Mucosa of descending colon (tissue), 3 donors: ENCODE results near the gene PLIN4. TPM values are rescaled to one million over a fixed set of nuclear protein-coding genes. Genes with fewer than 3 reads are reported as not detected.

Experiments used
- ATAC-seq: fragments of 200-7000 bp; cut with Tn5 transposase; one replicate; pipeline ENCODE4 v1.9.1; 2020; ENCODE audit warnings: mild to moderate bottlenecking, moderate library complexity
- DNase-seq, 3 donors: peaks; one replicate each; pipeline ENCODE4 v3.0.0-alpha.2; 2020
- H3K36me3 ChIP-seq: fragments of 200-600 bp; one replicate; pipeline ENCODE4 v1.8.0; 2021; ENCODE audit warnings: low read depth, mild to moderate bottlenecking
- H3K4me1 ChIP-seq: fragments of 200-600 bp; one replicate; pipeline ENCODE4 v1.8.0; 2021; ENCODE audit warnings: low read depth, mild to moderate bottlenecking
- H3K4me3 ChIP-seq: fragments of 200-600 bp; one replicate; pipeline ENCODE4 v1.8.0; 2021; ENCODE audit warnings: mild to moderate bottlenecking
- H3K9me3 ChIP-seq: fragments of 200-600 bp; one replicate; pipeline ENCODE4 v1.8.0; 2021; ENCODE audit warnings: mild to moderate bottlenecking
- intact Hi-C, 2 donors: fragments of 100-400 bp; cut with DNase I in 1 of 2; cut with micrococcal nuclease in 1 of 2; formaldehyde crosslinking; loops; one replicate each; pipeline versions ENCODE4 v1.11.0 to v1.11.1; 2022; cut with DNase I, micrococcal nuclease
- total RNA-seq, 3 donors: library from RNA; stranded (reverse); fragmentation: NEBNext Ultra II Directional in 2 of 3; extraction: Animal tissue kit (Norgen Biotek cat#: 25700) in 2 of 3; gene quantifications; one replicate each; pipeline versions ENCODE4 v1.2.1 to v1.2.4, GENCODE V29; 2021 to 2023
- TF ChIP-seq, protein P1 (sequence below): fragments of 200-600 bp; IDR thresholded peaks from one replicate; pipeline ENCODE4 v1.8.0; 2022; ENCODE audit warnings: antibody characterized with exemption, mild to moderate bottlenecking
- donor health status: DM: no; HTN: no; CAD: no; lungs with moderate emphysema.
- donor health status: DM: no; HTN: no; CAD: no.
- donor health status: DM: no; HTN: yes; CAD: no.

Gene PLIN4
- total RNA-seq, 3 donors from 2014 or later: 2.8 to 90.0 (median 3.4) TPM

DNA sequence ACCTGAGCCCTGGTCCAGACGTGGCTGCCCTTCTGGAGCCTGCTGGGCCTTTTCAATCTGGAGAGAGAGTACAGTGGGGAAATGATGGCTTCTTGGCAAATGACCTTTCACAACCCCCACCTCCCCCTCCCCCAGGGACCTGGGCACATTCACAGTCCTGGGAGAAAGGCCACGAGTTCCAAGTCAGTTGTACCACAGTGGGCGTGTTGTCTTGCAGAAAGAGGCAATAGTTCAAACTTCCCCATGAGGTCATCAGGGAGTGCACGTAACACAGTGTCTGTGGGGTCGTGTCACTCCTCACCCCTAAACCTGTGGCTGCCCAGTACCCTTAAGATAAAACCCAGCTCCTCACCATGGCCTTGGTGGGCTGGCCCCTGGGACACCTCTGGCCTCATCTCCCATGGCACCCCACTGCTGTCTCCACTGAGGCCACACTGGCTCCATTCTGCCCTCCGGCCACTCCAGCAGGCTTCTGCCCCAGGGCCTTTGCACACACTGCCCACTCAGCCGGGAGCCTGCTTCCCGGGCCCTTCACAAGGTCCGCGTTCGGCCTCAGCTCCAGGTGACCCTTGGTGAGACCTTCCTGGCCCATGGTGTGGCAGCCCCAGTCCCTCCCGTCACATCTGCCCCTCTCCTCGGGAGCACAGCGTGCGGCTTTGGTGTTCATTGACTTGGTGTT is 13.3 kb downstream of the PLIN4 start:
- ATAC-seq (no peak), DNase-seq (no peak)
- TF ChIP-seq, protein P1, sequence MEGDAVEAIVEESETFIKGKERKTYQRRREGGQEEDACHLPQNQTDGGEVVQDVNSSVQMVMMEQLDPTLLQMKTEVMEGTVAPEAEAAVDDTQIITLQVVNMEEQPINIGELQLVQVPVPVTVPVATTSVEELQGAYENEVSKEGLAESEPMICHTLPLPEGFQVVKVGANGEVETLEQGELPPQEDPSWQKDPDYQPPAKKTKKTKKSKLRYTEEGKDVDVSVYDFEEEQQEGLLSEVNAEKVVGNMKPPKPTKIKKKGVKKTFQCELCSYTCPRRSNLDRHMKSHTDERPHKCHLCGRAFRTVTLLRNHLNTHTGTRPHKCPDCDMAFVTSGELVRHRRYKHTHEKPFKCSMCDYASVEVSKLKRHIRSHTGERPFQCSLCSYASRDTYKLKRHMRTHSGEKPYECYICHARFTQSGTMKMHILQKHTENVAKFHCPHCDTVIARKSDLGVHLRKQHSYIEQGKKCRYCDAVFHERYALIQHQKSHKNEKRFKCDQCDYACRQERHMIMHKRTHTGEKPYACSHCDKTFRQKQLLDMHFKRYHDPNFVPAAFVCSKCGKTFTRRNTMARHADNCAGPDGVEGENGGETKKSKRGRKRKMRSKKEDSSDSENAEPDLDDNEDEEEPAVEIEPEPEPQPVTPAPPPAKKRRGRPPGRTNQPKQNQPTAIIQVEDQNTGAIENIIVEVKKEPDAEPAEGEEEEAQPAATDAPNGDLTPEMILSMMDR: no peak
- Histone ChIP-seq H3K9me3 (no peaks in the 10 kb centered on the region), H3K36me3 (no peaks in the 10 kb centered on the region), H3K4me1 (no peaks in the 10 kb centered on the region), H3K4me3 (no peak overlapping the region)
- intact Hi-C loops: no loop called here

- intact Hi-C loops: no loop called here
- H3K4me1 ChIP-seq: no peaks in the 10 kb centered on the region
- ATAC-seq (no peak), DNase-seq (no peak)
- TF ChIP-seq, protein P1: no peak
- no peak overlapping the region for H3K4me3 ChIP-seq
- H3K9me3 ChIP-seq: no peaks in the 10 kb centered on the region
- H3K36me3 ChIP-seq: no peaks in the 10 kb centered on the region
Measured at GRCh38 chr19:4504297-4504701, 14.0 kb downstream of the PLIN4 start.

DNA sequence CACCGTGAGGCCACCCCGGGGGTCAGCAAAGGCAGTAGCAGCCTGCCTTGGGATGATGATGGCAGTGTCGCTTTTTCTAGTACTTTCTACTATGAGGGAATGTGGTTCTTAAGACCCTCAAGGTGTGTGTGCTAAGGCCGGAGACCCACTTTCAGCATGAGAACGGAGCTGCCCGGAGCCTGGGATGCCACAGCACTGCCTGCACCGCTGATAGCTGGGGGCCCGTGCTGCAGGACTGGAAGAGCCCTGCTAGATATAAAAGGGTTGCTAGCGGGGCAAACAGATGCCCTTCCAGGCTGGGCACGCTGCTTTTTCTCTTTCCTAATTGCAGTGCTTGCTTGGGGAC is 14.5 kb downstream of the PLIN4 start:
- Histone ChIP-seq H3K9me3 (no peaks in the 10 kb centered on the region), H3K36me3 (no peaks in the 10 kb centered on the region), H3K4me3 (no peak overlapping the region), H3K4me1 (no peaks in the 10 kb centered on the region)
- no peak for ATAC-seq
- DNase-seq: no peak
- intact Hi-C loops: no loop called here
- TF ChIP-seq, protein P1: no peak

DNA sequence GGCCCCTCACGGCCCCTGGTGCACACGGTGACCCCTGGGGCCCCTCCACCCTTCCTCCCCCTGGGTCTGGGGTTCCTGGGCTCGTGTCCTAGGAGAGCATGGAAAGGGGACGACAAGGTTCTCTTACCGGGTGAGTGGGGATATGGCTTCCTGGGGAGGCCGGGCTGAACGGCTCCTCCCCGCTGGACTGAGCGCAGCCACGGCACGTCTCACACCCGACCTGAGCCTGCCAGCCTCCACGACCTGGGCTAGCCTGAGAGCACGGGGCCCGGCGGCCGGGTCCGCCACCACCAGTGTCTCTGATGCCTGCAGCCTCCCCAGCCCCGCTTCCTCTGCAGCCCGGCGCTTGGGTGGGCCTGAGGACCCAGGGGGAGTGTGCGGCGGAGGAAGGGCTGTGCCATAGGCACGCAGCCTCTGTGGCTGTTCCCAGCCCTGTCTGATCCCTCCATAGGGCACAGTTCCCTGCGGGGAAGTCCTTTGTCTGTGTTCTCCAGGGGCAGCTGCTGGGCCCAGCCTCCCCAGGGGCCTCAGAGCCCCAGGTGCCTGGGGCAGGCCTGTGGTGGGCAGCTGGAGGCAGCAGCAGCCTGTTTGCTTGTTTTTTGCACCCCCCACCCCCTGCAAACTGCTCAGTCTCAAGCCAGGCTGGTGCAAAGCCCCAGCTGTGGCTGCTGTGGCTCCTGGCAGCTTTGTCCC is 15.0 kb downstream of the PLIN4 start:
- ATAC-seq (no peak), DNase-seq (no peak)
- TF ChIP-seq, protein P1: no peak
- Histone ChIP-seq H3K36me3 (no peaks in the 10 kb centered on the region), H3K4me3 (no peak overlapping the region), H3K4me1 (no peaks in the 10 kb centered on the region), H3K9me3 (no peaks in the 10 kb centered on the region)
- intact Hi-C loops: no loop called here

GRCh38 chr19:4502282-4503131 is 15.8 kb downstream of the PLIN4 start:
- no peak for ATAC-seq
- Histone ChIP-seq H3K9me3 (no peaks in the 10 kb centered on the region), H3K4me1 (no peaks in the 10 kb centered on the region), H3K36me3 (no peaks in the 10 kb centered on the region), H3K4me3 (no peak overlapping the region)
- no peak for DNase-seq
- TF ChIP-seq, protein P1: no peak
- intact Hi-C loops: no loop called here
